A673 (cell line): ENCODE measurements around the gene TMEM266. TPM values are rescaled to one million over a fixed set of nuclear protein-coding genes. Genes with fewer than 3 reads are reported as not detected.

Experiments
- Bru-seq: library from RNA; stranded (reverse); fragments of 400-500 nt; gene quantifications from one replicate; lab custom pipeline; 2021; lab: Mats Ljungman, UMichigan
- BruChase-seq, 2 experiments: library from RNA; stranded (reverse); fragments of 400-500 nt; gene quantifications; one replicate each; lab custom pipeline; 2021; lab: Mats Ljungman, UMichigan
- BruUV-seq: library from RNA; stranded (reverse); fragments of 400-500 nt; replicated peaks from 2 replicates; lab custom pipeline; 2021; lab: Mats Ljungman, UMichigan
- CTCF ChIA-PET: fragments of 300-600 bp; sonication (Branson Sonifier 250); formaldehyde crosslinking; loops from one replicate; lab custom pipeline; 2022; ENCODE audit warnings: antibody characterized with exemption; lab: Charles Lee
- POLR2A ChIA-PET: fragments of 300-600 bp; sonication (Branson Sonifier 250); formaldehyde crosslinking; loops from one replicate; lab custom pipeline; 2022; ENCODE audit warnings: antibody characterized with exemption; ENCODE audit not compliant: low non-redundant PET; lab: Charles Lee
- DNase-seq: peaks from one replicate; pipeline ENCODE4 v3.0.0-alpha.2; 2015; ENCODE audit warnings: low spot score
- H3K27ac ChIP-seq: fragments of 200-600 bp; sonication (generic); 2 replicates; pipeline ENCODE4 v1.5.1; 2016; ENCODE audit warnings: mixed run types, low read depth, mild to moderate bottlenecking, mixed read lengths, antibody characterized with exemption, low read length; ENCODE audit not compliant: poor library complexity, severe bottlenecking
- H3K27me3 ChIP-seq: fragments of 200-600 bp; sonication (generic); replicated peaks from 2 replicates; pipeline ENCODE4 v1.6.1; 2017; ENCODE audit warnings: mixed run types, low read depth, mild to moderate bottlenecking, mixed read lengths, antibody characterized with exemption, low read length; ENCODE audit not compliant: insufficient read depth, poor library complexity
- H3K36me3 ChIP-seq: fragments of 200-600 bp; sonication (generic); 2 replicates; pipeline ENCODE4 v1.6.1; 2016; ENCODE audit warnings: mixed run types, mild to moderate bottlenecking, mixed read lengths, antibody characterized with exemption, low read length; ENCODE audit not compliant: insufficient read depth, poor library complexity, severe bottlenecking
- H3K4me1 ChIP-seq: fragments of 200-600 bp; sonication (generic); 2 replicates; pipeline ENCODE4 v1.6.1; 2017; ENCODE audit warnings: mixed run types, mild to moderate bottlenecking, mixed read lengths, antibody characterized with exemption, low read length; ENCODE audit not compliant: insufficient read depth, poor library complexity, severe bottlenecking
- H3K4me3 ChIP-seq: fragments of 200-600 bp; sonication (generic); 2 replicates; pipeline ENCODE4 v1.5.1; 2016; ENCODE audit warnings: low read depth, mixed run types, mild to moderate bottlenecking, mixed read lengths, low read length; ENCODE audit not compliant: poor library complexity, severe bottlenecking
- H3K9me3 ChIP-seq: fragments of 200-600 bp; sonication (generic); 2 replicates; pipeline ENCODE4 v1.6.1; 2016; ENCODE audit warnings: mixed run types, low read depth, mild to moderate bottlenecking, mixed read lengths, antibody characterized with exemption, low read length; ENCODE audit not compliant: poor library complexity, severe bottlenecking
- EZH2 ChIP-seq: fragments of 200-600 bp; sonication (generic); IDR thresholded peaks from 2 replicates; pipeline ENCODE4 v1.6.1; 2017; ENCODE audit warnings: borderline replicate concordance, low read depth, mild to moderate bottlenecking, mixed read lengths, antibody characterized with exemption, low read length; ENCODE audit not compliant: poor library complexity, severe bottlenecking
- intact Hi-C: fragments of 100-400 bp; cut with micrococcal nuclease; formaldehyde crosslinking; loops from one replicate; pipeline ENCODE4 v1.10.0; 2022; ENCODE audit not compliant: unreplicated experiment
- long read RNA-seq: library from polyadenylated mRNA; stranded (forward); transcript quantifications from one replicate; pipeline ENCODE4 v2.0.0, GENCODE V29; 2022
- total RNA-seq: library from RNA; stranded (reverse); gene quantifications from 2 replicates; pipeline ENCODE4 v1.2.3, GENCODE V29; 2021
- TF ChIP-seq, protein P1 (sequence below): fragments of 300-800, 200-600 bp; sonication (generic); conservative IDR thresholded peaks from 2 replicates; pipeline ENCODE4 v1.5.1; 2017; ENCODE audit warnings: low read depth, mild to moderate bottlenecking, antibody characterized with exemption, low read length, moderate library complexity, mixed read lengths

The TMEM266 gene, protein sequence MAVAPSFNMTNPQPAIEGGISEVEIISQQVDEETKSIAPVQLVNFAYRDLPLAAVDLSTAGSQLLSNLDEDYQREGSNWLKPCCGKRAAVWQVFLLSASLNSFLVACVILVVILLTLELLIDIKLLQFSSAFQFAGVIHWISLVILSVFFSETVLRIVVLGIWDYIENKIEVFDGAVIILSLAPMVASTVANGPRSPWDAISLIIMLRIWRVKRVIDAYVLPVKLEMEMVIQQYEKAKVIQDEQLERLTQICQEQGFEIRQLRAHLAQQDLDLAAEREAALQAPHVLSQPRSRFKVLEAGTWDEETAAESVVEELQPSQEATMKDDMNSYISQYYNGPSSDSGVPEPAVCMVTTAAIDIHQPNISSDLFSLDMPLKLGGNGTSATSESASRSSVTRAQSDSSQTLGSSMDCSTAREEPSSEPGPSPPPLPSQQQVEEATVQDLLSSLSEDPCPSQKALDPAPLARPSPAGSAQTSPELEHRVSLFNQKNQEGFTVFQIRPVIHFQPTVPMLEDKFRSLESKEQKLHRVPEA
- total RNA-seq, result 0.17 TPM in 1 of 2 replicates, not detected in the other
- percentile 8 among the genes with signal in this experiment for Bru-seq, nascent RNA
- percentile 8 among the genes with signal in this experiment for BruChase-seq, experiment 1, labeled RNA remaining after a 2-hour chase
- BruChase-seq, experiment 2, labeled RNA remaining after a 6-hour chase, result percentile 14 among the genes with signal in this experiment
- long read RNA-seq, result 0 reads

- intact Hi-C loops, result loop anchor here (1.0 kb wide), 1 partner anchor 80 kb away; no protein-coding TSS in a partner anchor
Observed at GRCh38 chr15:76059320-76060117, at the start of gene TMEM266. Gene TMEM266, plus strand, starts transcription at chr15:76059985. Its CDS starts 74,279 bp downstream, at chr15:76134264.

DNA sequence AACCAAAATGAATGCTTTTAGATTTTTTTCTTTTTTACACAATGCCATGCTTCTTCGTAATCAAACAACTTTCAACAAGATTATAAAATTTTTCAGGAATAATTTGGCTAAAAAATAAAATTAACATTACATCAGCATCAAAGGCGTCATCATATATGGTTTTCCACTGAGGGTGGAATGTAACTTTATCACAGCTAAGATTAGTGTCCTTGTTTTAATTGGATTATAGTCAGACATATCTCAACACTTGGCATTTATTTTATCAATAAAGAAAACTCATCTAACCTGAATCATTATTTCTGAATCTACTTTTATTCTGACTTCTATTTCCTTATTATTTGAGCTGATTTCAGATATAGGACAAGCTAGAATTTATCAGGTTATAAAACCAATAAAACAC lies 49.2 kb upstream of the TMEM266 start:
- TF ChIP-seq, protein P1, sequence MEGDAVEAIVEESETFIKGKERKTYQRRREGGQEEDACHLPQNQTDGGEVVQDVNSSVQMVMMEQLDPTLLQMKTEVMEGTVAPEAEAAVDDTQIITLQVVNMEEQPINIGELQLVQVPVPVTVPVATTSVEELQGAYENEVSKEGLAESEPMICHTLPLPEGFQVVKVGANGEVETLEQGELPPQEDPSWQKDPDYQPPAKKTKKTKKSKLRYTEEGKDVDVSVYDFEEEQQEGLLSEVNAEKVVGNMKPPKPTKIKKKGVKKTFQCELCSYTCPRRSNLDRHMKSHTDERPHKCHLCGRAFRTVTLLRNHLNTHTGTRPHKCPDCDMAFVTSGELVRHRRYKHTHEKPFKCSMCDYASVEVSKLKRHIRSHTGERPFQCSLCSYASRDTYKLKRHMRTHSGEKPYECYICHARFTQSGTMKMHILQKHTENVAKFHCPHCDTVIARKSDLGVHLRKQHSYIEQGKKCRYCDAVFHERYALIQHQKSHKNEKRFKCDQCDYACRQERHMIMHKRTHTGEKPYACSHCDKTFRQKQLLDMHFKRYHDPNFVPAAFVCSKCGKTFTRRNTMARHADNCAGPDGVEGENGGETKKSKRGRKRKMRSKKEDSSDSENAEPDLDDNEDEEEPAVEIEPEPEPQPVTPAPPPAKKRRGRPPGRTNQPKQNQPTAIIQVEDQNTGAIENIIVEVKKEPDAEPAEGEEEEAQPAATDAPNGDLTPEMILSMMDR, result no peak
- TF ChIP-seq EZH2, result no peak
- Histone ChIP-seq H3K9me3 (no peaks in the 10 kb centered on the region), H3K4me1 (no peaks in the 10 kb centered on the region), H3K27me3 (peaks cover 11% of the 10 kb centered on the region), H3K27ac (no peak overlapping the region), H3K36me3 (no peaks in the 10 kb centered on the region), H3K4me3 (no peak overlapping the region)
- ChIA-PET CTCF (no interaction called here), POLR2A (no interaction called here)
- no peak for DNase-seq
- no TSS peak for BruUV-seq
- intact Hi-C loops, result no loop called here

More at GRCh38 chr15:76059320-76060117, at the start of gene TMEM266:
- Histone ChIP-seq H3K36me3 (no peaks in the 10 kb centered on the region), H3K4me3 (peak within 1 kb of the TSS; percentile 56), H3K4me1 (peaks cover 6% of the 10 kb centered on the region), H3K27me3 (peaks cover 55% of the 10 kb centered on the region), H3K27ac (no peak within 1 kb of the TSS), H3K9me3 (no peaks in the 10 kb centered on the region)
- peak; percentile 74 for DNase-seq
- POLR2A ChIA-PET, result no interaction called here
- BruUV-seq, result no TSS peak
- CTCF ChIA-PET, result interaction anchor here (0.6 to 2.5 kb wide), 2 partner anchors 80 to 546 kb away, joined by 5 to 37 read pairs; no protein-coding TSS in a partner anchor
- TF ChIP-seq, protein P1, result no peak
- TF ChIP-seq EZH2, result no peak
